Measurements from ENCODE around the gene SH3GL2. TPM values are rescaled to one million over a fixed set of nuclear protein-coding genes. Genes with fewer than 3 reads are reported as not detected.

Gene SH3GL2
- total RNA-seq, 4 donors from 2014 or later = 0.20 to 0.41 (median 0.32) TPM; not detected in 1

DNA sequence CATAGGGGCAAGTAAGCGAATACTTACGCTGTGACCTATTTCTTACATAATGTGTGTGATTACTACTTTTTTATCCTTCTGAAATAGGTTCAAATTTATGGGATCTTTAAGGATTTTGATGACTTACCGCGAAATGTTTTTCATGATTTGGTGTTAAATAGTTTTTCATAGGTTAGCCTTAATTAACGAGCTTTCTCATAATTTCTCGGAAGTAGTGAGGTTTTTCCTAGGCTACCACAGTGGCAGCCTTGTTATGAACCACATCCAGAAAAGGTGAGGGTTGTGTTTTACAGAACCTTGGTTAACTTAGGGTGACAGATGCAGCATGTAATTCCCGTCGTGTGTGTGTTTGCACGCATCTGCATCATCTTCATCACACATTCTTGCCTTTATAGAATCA is 1.3 kb downstream of the SH3GL2 start:
- H3K36me3 ChIP-seq = no peaks in the 10 kb centered on the region
- in situ Hi-C loops (cut with MboI; ENCODE audit: low pct_ligation_motif_present in 1 of 4, low pct_unique_long_range_greater_than_20kb in 1 of 4, low sequenced_read_pairs in 3 of 4) (no loop called here), intact Hi-C loops (cut with DNase I; ENCODE audit: low total_unique reads) (loop anchor here (10.0 kb wide), 1 partner anchor 545 kb away; no protein-coding TSS in a partner anchor)
- no peak overlapping the region for H3K4me3 ChIP-seq
- peaks cover 0 to 12% (median 11%) of the 10 kb centered on the region in 4 donors for H3K4me1 ChIP-seq
- H3K27ac ChIP-seq = no peak overlapping the region
- WGBS, 2 donors (ENCODE audit: low coverage in 1 of 2) = 77 to 88% methylated on average over 9 of the region's 9 CpGs
- TF ChIP-seq POLR2AphosphoS5 (IDR thresholded peaks at IDR 0.05) (no peak), EP300 (IDR thresholded peaks at IDR 0.05; ENCODE audit: low read depth) (no peak), CTCF (IDR thresholded peaks at IDR 0.05) (no peak), POLR2A (IDR thresholded peaks at IDR 0.05) (no peak)
- H3K27me3 ChIP-seq = peaks cover 62% of the 10 kb centered on the region
- H3K9me3 ChIP-seq = no peaks in the 10 kb centered on the region
- DNase-seq = no peak

DNA sequence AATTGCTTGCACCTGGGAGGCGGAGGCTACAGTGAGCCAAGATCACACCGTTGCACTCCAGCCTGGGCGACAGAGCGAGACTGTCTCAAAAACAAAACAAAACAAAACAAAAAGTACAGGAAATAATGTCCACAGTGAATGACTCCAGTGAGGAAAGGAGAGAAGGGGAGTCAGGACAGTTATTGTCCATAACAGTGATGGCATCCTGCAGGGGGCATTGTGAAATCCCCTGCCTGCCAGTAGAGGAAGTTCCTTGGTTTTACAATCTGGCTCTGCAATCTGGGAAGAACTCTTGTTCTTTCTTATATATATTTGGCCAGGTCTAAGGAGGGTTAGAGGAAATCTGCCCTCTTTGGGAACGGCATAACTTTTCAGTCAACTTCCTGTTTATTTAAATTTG is 8.2 kb downstream of the SH3GL2 start:
- H3K36me3 ChIP-seq = no peaks in the 10 kb centered on the region
- no peaks in the 10 kb centered on the region for H3K4me1 ChIP-seq
- in situ Hi-C loops (cut with MboI; ENCODE audit: low pct_ligation_motif_present in 1 of 4, low pct_unique_long_range_greater_than_20kb in 1 of 4, low sequenced_read_pairs in 3 of 4) = no loop called here
- TF ChIP-seq CTCF (IDR thresholded peaks at IDR 0.05) (no peak), EP300 (IDR thresholded peaks at IDR 0.05; ENCODE audit: low read depth) (no peak), POLR2A (IDR thresholded peaks at IDR 0.05) (no peak), POLR2AphosphoS5 (IDR thresholded peaks at IDR 0.05) (no peak)
- no peak overlapping the region for H3K27ac ChIP-seq
- peaks cover 7% of the 10 kb centered on the region for H3K27me3 ChIP-seq
- WGBS, 2 donors (ENCODE audit: low coverage in 1 of 2) = 81 to 85% methylated on average over 5 of the region's 5 CpGs
- H3K4me3 ChIP-seq = no peak overlapping the region
- DNase-seq = no peak
- H3K9me3 ChIP-seq = no peaks in the 10 kb centered on the region
- intact Hi-C loops (cut with DNase I; ENCODE audit: low total_unique reads) = loop anchor here (10.0 kb wide), 1 partner anchor 552 kb away; no protein-coding TSS in a partner anchor

DNA sequence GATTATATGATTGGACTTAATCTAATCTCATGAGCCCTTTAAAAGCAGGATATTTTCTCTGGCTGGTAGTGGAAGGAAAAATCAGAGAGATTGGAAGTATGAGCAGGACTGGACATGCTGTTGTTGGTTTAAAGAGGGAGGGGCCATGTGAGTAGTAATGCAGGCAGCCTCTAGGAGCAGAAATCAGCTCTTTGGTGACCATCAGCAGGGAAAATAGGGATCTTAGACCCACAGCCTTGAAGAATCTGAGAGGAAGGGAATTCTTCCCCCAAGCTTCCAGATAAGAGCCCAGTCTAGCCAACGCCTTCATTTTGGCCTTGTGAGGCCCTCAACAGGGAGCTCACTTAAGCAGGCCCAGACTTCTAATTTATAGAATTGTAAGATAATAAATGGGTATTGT is 9.5 kb downstream of the SH3GL2 start:
- Histone ChIP-seq H3K27ac (no peak overlapping the region), H3K4me3 (no peak overlapping the region), H3K27me3 (no peaks in the 10 kb centered on the region), H3K4me1 (no peaks in the 10 kb centered on the region), H3K36me3 (no peaks in the 10 kb centered on the region), H3K9me3 (no peaks in the 10 kb centered on the region)
- intact Hi-C loops (cut with DNase I; ENCODE audit: low total_unique reads) = loop anchor here (10.0 kb wide), 1 partner anchor 554 kb away; no protein-coding TSS in a partner anchor
- in situ Hi-C loops (cut with MboI; ENCODE audit: low pct_ligation_motif_present in 1 of 4, low pct_unique_long_range_greater_than_20kb in 1 of 4, low sequenced_read_pairs in 3 of 4) = no loop called here
- TF ChIP-seq EP300 (IDR thresholded peaks at IDR 0.05; ENCODE audit: low read depth) = no peak
- TF ChIP-seq POLR2A (IDR thresholded peaks at IDR 0.05) = no peak
- no peak for TF ChIP-seq POLR2AphosphoS5 (IDR thresholded peaks at IDR 0.05)
- TF ChIP-seq CTCF (IDR thresholded peaks at IDR 0.05) = no peak
- 76 to 78% methylated on average over 1 of the region's 1 CpG for WGBS, 2 donors (ENCODE audit: low coverage in 1 of 2)
- no peak for DNase-seq

- in situ Hi-C loops (cut with MboI; ENCODE audit: low pct_ligation_motif_present in 1 of 4, low pct_unique_long_range_greater_than_20kb in 1 of 4, low sequenced_read_pairs in 3 of 4) (no loop called here), intact Hi-C loops (cut with DNase I; ENCODE audit: low total_unique reads) (loop anchor here (10.0 kb wide), 1 partner anchor 554 kb away; no protein-coding TSS in a partner anchor)
- 91% methylated on average over 4 of the region's 4 CpGs; no CpG with 5 or more reads in 1 of the 2 donors for WGBS, 2 donors (ENCODE audit: low coverage in 1 of 2)
- H3K27ac ChIP-seq = no peak overlapping the region
- H3K4me3 ChIP-seq = no peak overlapping the region
- no peaks in the 10 kb centered on the region for H3K36me3 ChIP-seq
- no peaks in the 10 kb centered on the region for H3K4me1 ChIP-seq
- no peak for TF ChIP-seq POLR2A (IDR thresholded peaks at IDR 0.05)
- no peak for TF ChIP-seq POLR2AphosphoS5 (IDR thresholded peaks at IDR 0.05)
- no peak for TF ChIP-seq EP300 (IDR thresholded peaks at IDR 0.05; ENCODE audit: low read depth)
- no peak for TF ChIP-seq CTCF (IDR thresholded peaks at IDR 0.05)
- no peaks in the 10 kb centered on the region for H3K9me3 ChIP-seq
- DNase-seq = no peak
- H3K27me3 ChIP-seq = no peaks in the 10 kb centered on the region
Observed at GRCh38 chr9:17588941-17589340, 10.1 kb downstream of the SH3GL2 start.

Measured in transverse colon (tissue), 4 donors.